Hematopoietic multipotent progenitor cell treated with erythropoietin and hydrocortisone succinate and interleukin-3 and kit ligand, for 17 days (in vitro differentiated cells): ENCODE measurements around the gene KCP.
"Not testable (repeated sequence)": the region's sequence is repeated elsewhere in the genome, so short reads cannot be mapped to it uniquely, and the experiment has no call there.

Experiments used
- DNase-seq: peaks from one replicate; pipeline ENCODE4 v3.0.0-alpha.2; 2015; ENCODE audit warnings: low spot score

The KCP gene

DNA sequence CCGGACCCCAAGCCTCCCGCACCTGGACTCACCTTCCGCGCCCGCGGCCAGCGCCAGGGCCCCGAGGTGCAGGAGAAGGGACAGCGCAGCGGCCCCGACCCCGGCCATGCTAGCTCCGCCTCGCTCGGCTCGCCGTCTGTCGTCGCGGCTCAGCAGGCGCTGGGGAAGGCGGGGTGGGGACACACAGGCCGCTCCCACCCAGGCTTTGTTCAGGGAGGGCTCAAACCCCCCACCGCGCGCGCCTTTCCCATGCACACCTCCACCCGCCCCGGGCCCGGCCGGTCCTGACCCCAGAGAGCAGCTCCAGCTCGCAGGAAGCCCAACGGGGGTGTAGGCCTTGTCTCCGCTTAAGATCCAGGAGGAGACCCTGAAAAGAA lies at the start of gene KCP:
Gene KCP (minus strand): TSS at position 141 of the 377 bp plus-strand sequence. CDS start 33 bp downstream, at position 108.
- DNase-seq: no peak

GRCh38 chr7:128959296-128959695 lies 48.8 kb upstream of the KCP start:
- no peak for DNase-seq

- no peak for DNase-seq
Measured at GRCh38 chr7:128955981-128956380, 45.5 kb upstream of the KCP start.

GRCh38 chr7:128954830-128955802 lies 44.6 kb upstream of the KCP start:
- DNase-seq: no peak

GRCh38 chr7:128954150-128954549 lies 43.6 kb upstream of the KCP start:
- no peak for DNase-seq

DNA sequence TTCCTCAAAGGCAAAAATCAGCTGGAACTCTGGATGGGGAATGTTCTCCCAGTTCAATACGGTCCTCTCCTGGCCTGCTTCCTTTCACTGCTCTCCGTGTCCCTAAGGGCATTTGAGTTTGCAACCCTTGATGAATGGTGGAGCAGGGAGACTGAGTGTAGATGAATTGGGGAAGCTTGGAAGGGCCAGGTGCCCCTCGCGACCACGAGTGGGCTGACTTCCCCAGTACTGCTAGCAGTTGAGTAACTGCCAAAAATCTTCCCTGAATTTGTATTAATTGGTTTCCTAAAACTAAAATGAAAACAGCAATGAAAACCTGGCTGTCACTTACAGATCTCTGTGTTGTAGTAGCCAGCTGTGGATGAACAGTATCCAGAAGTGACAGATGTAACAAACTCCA lies 40.8 kb upstream of the KCP start:
- DNase-seq: no peak

- no peak for DNase-seq
Measured at GRCh38 chr7:128948976-128949760, 38.7 kb upstream of the KCP start.

GRCh38 chr7:128948312-128948973 lies 37.9 kb upstream of the KCP start:
- no peak for DNase-seq

DNA sequence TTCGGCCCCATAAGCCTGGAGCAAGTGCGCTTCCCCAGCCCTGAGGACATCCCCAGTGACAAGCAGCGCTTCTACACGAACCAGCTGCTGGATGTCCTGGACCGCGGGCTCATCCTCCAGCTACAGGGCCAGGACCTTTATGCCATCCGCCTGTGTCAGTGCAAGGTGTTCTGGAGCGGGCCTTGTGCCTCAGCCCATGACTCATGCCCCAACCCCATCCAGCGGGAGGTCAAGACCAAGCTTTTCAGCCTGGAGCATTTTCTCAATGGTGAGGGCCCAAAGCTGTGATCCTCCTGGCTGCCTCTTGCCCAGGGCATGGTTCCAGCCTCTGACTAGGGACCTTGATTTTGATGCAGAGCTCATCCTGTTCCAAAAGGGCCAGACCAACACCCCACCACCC lies 37.3 kb upstream of the KCP start:
- DNase-seq: no peak

- DNase-seq: no peak
Measured at GRCh38 chr7:128946936-128947830, 36.7 kb upstream of the KCP start.

DNA sequence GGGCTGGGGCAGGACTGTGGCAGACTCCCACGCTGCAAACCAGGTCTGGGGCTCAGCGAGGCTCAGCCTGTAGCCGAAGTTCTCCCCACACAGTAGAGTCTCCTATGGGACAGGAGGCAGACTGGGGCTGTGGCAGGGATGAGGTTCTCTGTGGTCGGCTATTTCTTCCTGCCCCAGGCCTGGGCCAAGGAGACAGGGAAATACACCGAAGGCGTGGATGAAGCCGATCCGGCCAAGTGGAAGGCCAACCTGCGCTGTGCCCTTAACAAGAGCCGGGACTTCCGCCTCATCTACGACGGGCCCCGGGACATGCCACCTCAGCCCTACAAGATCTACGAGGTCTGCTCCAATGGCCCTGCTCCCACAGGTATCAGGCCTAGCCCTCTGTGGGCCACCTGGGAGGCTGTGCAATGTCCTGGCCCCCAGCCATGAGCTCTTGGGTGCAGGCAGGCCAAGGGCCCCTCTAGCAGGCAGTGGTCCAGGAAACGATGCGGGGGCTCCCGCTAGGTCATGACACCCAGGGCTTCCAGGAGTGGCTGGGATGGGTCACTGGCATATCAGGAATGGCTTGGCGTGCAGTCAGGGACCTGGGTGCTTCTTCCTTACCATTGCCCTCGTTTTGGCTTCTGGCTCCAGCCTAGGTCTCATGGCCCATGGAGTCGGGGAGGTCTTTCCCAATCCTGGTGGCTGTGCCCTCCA lies 35.3 kb upstream of the KCP start:
- no peak for DNase-seq

DNA sequence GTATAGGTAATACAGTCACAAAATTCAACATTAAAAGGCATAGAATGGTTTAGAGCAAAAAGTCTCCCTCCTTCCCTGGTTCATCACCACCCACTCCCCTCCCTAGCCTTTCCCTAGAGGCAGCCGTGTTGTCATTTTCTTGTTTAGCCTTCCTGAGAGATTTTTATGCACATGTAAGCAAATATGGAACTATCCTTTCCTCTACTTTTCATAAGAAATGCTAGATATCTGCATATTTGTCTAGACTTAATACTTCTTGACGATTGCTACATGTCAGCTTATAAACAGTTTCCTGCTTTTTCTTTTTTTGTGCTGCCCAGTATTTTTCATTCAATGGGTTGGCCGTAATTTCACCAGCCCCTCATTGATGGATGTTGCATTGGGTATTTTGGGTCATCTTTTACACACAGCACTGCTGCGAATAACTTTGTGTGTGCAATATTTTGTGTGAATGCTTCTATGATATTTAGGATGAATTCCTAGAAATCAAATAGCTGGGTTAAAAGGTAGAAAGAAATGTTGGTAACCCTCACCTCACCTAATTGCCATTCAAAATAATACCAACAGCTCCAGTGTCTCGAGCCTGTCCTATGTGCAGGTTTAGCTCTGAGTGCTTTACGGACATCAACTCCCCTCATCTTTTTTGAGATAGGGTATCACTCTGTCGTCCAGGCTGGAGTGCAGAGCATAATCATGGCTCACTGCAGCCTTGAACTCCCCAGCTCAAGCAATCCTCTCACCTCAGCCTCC lies 34.2 kb upstream of the KCP start:
- DNase-seq: no peak

- DNase-seq: not testable (repeated sequence)
Measured at GRCh38 chr7:128943251-128943650, 32.7 kb upstream of the KCP start.

DNA sequence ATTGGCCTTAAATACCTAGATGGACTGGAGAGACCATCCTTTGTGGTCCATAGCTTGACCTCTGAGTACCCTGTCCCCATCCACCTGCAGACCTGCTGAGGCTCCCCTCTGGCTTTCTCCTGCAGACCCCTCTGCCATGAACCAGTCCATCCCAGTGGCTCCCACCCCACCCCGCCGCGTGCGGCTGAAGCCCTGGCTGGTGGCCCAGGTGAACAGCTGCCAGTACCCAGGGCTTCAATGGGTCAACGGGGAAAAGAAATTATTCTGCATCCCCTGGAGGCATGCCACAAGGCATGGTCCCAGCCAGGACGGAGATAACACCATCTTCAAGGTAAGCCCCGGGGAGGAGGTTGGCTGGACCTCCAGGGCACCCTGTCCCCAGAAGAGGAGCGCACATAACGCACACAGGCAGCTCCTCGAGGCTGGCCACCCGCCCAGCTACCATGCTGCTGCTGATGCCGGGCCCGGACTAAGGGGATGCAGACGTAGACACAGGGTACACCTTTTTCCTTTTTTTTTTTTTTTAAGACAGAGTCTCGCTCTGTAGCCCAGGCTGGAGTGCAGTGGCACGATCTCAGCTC lies 31.5 kb upstream of the KCP start:
- no peak for DNase-seq

GRCh38 chr7:128941323-128941890 lies 30.9 kb upstream of the KCP start:
- no peak for DNase-seq

DNA sequence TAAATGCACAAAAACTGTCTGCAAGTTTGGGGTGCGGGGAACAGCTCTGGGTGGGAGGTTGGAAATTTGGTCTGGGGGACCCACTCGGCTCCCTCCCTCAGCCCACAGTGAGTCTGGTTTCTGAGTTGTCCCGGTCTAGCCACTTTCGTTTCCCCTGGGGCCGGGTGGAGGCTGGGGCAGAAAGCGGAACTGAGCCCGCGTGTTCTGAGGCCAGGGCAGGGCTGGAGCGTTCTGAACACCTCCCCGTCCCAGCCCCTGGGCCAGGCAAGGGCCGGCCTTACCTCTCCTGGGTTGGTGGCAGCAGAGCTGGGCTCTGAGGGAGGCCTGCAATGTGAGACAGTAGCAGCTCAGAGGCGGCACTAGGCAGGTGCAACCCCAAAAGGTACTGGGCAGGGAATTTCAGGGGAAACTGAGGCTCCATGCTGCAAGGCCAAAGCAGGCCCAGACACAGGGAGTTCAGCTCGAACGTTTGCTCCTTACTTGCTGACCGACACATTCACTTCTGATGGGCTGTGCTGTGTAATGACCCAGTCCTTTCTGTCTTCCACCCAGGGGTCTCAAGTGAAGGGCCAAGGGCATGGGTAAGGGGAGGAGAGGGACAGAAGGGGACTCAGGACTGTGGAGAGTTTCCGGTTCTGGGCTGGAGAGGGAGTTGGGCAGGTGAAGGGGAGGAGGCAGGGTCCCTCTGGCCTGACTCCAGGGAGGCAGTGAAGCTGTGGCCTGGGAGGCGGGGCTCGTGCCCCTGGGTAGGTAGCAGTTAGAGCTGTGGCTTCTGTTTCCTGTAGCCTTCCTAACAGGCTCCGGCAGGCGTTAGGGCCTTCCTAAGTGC lies 30.2 kb upstream of the KCP start:
- no peak for DNase-seq

- DNase-seq: no peak
Measured at GRCh38 chr7:128939861-128940410, 29.4 kb upstream of the KCP start.
